ENCODE results near the gene PRAC2.

Gene PRAC2

DNA sequence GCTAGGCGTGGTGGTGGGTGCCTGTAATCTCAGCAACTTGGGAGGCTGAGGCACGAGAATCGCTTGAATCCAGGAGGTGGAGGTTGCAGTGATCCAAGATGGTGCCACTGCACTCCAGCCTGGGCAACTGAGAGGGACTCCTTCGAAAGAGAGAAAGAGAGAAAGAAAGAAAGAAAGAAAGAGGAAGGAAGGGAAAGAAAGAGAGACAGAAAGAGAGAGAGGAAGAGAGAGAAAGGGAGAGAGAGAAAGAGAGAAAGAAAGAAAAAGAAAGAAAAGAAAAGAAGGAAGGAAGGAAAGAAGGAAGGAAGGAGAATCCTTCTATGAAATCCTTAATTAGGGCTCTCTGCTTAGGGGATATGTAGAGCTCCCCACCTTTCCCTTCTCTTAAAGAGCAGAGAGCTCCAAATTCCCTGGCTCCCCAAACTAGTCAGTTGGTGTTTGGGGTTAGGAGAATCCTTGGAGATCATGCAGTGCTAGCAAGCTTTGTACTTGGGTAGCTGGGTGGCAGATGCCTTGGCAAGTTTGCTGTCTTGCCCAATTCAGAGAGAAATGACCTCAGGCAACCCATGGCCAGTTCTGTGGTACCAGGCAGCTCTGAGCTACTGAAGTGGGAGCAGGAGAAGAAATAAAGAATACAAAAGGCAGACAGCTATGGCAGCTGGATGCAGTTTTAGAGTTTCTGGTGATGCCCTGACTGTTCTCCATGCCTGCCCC, 14.5 kb downstream of the PRAC2 start:
- no peak overlapping the region for H3K4me3 ChIP-seq (ENCODE audit: low read depth, low read length)
- TF ChIP-seq, protein P1, sequence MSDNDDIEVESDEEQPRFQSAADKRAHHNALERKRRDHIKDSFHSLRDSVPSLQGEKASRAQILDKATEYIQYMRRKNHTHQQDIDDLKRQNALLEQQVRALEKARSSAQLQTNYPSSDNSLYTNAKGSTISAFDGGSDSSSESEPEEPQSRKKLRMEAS (IDR thresholded peaks at IDR 0.05; ENCODE audit: low read depth, low read length), result no peak
- TF ChIP-seq MYC (IDR thresholded peaks at IDR 0.05; ENCODE audit: low read depth, low read length) (no peak), POLR2A (IDR thresholded peaks at IDR 0.05; ENCODE audit: extremely low read depth, insufficient read length) (no peak)
- TF ChIP-seq, protein P2, sequence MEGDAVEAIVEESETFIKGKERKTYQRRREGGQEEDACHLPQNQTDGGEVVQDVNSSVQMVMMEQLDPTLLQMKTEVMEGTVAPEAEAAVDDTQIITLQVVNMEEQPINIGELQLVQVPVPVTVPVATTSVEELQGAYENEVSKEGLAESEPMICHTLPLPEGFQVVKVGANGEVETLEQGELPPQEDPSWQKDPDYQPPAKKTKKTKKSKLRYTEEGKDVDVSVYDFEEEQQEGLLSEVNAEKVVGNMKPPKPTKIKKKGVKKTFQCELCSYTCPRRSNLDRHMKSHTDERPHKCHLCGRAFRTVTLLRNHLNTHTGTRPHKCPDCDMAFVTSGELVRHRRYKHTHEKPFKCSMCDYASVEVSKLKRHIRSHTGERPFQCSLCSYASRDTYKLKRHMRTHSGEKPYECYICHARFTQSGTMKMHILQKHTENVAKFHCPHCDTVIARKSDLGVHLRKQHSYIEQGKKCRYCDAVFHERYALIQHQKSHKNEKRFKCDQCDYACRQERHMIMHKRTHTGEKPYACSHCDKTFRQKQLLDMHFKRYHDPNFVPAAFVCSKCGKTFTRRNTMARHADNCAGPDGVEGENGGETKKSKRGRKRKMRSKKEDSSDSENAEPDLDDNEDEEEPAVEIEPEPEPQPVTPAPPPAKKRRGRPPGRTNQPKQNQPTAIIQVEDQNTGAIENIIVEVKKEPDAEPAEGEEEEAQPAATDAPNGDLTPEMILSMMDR (IDR thresholded peaks at IDR 0.05; ENCODE audit: low read depth, low read length), result no peak
- DNase-seq (ENCODE audit: low read depth), result no peak

DNA sequence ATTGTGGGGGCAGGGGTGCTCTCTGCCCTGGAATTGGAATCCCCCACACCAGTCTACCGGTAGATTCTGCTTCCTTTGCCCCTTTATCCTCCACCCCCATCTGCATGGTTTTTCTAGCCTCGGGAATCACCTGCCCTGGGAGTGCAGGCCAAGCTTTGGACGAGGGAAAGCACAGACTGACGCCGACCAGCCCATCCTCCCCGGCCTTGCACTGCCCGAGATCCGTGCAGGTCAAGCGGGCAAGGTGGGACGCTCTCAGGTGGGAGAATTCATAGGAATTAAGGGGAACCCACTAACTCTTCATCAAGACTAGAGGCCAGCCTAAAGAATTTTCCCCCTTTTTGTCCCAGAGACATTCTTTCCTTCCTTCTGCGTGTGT, 15.4 kb downstream of the PRAC2 start:
- no peak for DNase-seq (ENCODE audit: low read depth)
- H3K4me3 ChIP-seq (ENCODE audit: low read depth, low read length), result no peak overlapping the region
- TF ChIP-seq, protein P1 (IDR thresholded peaks at IDR 0.05; ENCODE audit: low read depth, low read length), result no peak

DNA sequence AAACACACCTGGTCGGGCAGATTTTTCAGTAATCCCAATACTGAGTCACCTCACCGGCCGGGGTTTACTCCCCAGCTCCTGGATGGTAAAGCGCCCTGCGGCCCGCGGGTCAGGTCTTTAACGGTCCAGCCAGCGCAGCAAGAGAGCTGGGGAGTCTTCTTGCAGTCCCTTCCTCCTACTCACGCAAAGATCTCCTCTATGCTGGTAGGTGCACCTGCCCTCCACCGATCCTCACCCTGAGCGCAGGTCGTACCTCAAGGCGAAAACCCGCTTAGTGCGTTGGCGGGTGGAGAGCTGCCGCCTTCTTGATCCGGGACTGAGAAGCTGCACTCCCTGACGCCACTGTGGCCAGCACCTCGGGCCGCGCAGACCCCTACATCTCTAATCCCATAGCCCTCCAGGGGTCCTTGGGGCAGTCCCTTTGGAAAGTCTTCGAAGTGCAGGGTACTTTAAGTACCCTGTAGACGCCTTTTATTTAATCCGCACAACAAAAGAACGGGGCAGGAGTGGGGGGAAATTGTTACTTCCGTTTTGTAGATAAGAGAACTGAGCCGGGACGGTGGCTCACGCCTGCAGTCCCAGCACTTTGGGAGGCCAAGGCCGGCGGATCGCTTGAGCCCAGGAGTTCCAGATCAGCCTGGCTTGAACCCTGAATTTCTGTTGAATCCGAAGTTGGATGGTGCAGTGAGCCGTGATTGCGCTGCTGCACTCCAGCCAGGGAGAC, 16.0 kb downstream of the PRAC2 start:
- no peak overlapping the region for H3K4me3 ChIP-seq (ENCODE audit: low read depth, low read length)
- TF ChIP-seq POLR2A (IDR thresholded peaks at IDR 0.05; ENCODE audit: extremely low read depth, insufficient read length), result no peak
- no peak for TF ChIP-seq MYC (IDR thresholded peaks at IDR 0.05; ENCODE audit: low read depth, low read length)
- TF ChIP-seq, protein P2 (IDR thresholded peaks at IDR 0.05; ENCODE audit: low read depth, low read length), result no peak
- TF ChIP-seq, protein P1 (IDR thresholded peaks at IDR 0.05; ENCODE audit: low read depth, low read length), result no peak
- DNase-seq (ENCODE audit: low read depth), result no peak

DNA sequence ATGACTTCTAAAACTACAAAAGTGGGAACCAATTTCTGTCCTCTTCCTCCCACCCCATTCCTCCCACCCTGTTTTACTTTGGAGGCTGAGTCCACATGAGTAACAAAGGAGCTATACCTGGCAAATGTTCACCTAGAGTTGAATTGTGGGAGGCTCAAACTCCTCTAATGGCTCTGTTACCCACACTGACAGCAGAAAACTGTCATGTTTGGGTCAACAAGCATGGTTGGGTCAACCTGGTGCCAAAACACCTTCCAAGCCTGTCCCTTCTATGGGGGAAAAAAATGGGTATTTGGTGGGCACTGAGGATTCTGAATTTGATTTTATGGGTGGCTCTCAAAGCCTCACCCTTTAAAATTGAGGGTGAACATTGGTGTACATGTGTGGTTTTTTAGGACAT, 17.6 kb downstream of the PRAC2 start:
- no peak overlapping the region for H3K4me3 ChIP-seq (ENCODE audit: low read depth, low read length)
- DNase-seq (ENCODE audit: low read depth), result no peak
- TF ChIP-seq, protein P1 (IDR thresholded peaks at IDR 0.05; ENCODE audit: low read depth, low read length), result no peak
- no peak for TF ChIP-seq MYC (IDR thresholded peaks at IDR 0.05; ENCODE audit: low read depth, low read length)
- TF ChIP-seq POLR2A (IDR thresholded peaks at IDR 0.05; ENCODE audit: extremely low read depth, insufficient read length), result no peak
- TF ChIP-seq, protein P2 (IDR thresholded peaks at IDR 0.05; ENCODE audit: low read depth, low read length), result no peak

DNA sequence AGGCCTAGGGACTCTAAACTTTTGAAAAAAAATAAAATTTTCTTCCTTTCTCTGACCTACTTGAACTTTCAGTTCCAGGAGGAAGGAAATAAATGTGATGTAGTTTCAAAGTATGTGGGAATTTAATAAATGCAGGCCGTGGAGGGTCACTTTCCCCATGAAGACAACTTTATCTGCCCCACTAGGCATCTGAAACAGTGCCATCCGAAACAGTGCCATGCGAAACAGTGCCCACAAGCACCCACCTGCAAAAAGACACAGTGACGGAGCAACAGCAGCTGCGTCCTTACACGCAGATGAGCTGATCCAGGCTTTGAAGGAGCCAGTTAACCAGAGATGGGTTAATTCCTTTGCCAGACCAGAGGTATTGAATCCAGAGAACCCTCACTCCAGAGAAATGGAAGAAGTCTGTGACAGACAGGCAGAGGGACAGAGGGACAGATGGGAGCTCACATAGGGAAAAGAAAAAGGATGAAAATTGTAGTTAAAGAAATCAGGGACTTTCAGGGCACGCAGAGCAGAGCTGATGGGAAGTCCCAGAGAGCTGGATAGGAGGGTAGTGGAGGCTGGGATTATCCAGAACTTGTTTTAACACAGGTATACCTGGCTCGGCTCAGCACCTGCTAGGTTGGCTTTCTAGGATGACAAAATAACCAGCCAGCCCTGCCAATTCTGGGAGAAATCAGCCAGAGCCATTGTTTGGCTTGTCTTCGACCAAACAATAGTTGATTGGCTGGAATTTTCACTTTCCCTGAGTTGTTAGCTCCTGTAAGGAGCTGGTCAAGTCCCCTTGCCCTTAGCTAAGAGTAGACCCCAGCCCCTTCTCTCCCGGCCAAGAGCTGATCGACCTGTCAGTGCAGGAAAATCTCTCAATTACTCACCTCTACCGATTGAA, 22.6 kb downstream of the PRAC2 start:
- TF ChIP-seq, protein P2 (IDR thresholded peaks at IDR 0.05; ENCODE audit: low read depth, low read length), result no peak
- TF ChIP-seq MYC (IDR thresholded peaks at IDR 0.05; ENCODE audit: low read depth, low read length) (no peak), POLR2A (IDR thresholded peaks at IDR 0.05; ENCODE audit: extremely low read depth, insufficient read length) (no peak)
- TF ChIP-seq, protein P1 (IDR thresholded peaks at IDR 0.05; ENCODE audit: low read depth, low read length), result no peak
- no peak for DNase-seq (ENCODE audit: low read depth)
- H3K4me3 ChIP-seq (ENCODE audit: low read depth, low read length), result no peak overlapping the region
